Stimulated activated CD4-positive, alpha-beta T cell treated with anti-CD3 and anti-CD28 coated beads, Interleukin-2, amount 100 ng/mL, for 4 hours (primary cell): Measurements from ENCODE around the gene CRYBG1.
"Not testable (repeated sequence)": the region's sequence is repeated elsewhere in the genome, so short reads cannot be mapped to it uniquely, and the experiment has no call there.

ENCODE experiments used
- DNase-seq: peaks from one replicate; pipeline ENCODE4 v3.0.0-alpha.2; 2020; ENCODE audit warnings: low read depth

The CRYBG1 gene

DNA sequence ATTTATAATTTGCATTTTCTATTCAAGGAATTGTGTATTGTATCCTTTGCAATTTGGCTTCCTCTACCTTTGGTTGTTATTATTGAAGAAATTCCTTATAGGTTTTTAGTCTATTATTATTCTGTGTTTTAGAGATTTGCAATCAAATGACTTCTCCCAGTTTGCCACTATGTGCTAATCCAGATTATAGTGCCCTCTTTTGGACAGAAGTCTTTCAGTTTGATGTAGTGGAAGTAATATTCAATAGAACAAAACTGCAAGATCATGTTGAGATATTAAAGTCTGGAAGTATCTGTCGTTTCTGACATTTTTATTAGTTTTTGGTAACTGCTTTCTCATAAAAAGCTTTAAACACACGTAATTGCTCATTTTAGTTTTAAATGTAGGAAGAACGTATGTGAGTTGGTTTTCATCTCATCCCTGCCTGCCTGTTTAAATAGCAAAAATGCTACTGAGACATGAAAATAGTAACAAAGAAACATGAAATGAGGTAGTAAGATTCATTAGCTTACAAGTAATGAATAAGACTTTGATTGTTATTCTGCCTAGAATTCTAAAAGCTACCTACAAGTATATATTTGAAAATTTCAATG is 195.9 kb downstream of the CRYBG1 start:
- no peak for DNase-seq

DNA sequence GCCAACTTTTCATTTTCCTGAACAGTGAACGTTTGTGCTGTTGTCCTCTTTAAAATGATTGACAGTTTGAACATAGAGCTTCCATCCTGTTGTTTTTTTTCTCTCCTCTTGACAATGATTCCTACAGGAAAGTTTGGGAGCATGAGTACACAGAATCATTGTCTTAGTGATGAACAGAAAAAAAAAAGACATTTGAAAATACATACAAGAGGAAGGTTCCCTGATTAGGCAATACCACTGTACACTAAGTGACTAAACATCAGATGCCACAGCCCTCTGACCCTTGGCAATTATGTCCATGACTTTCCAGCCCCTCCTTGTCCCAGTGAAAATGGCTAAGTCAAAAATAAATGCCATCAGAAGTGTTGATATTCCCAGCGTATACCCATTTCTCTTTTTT is 197.3 kb downstream of the CRYBG1 start:
- DNase-seq, result no peak

DNA sequence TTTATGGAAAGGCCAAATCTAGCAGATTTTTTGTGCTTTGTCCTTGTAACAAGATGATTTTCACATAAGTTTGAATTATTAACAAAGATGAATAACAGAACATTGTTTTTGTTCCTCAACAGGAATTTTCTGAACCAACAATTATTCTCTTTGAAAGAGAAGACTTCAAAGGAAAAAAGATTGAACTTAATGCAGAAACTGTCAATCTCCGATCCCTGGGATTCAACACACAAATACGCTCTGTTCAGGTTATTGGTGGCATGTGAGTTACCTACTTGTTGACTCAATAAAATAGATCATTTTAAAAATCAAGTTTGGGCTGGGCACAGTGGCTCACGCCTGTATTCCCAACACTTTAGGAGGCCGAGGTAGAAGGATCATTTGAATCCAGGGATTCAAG is 197.8 kb downstream of the CRYBG1 start:
- DNase-seq, result no peak

DNA sequence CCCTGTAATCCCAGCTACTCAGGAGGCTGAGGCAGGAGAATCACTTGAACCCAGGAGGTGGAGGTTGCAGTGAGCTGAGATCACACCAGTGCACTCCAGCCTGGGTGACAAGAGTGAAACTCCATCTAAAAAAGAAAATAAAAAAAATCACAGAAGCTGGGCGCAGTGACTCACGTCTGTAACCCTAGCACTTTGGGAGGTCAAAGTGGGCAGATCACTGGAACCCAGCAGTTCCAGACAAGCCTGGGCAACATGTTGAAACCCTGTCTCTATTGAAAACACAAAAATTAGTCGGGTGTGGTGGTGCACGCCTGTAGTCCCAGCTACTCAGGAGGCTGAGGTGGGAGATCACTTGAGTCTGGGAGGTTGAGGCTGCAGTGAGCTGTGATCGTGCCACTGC is 199.1 kb downstream of the CRYBG1 start:
- not testable (repeated sequence) for DNase-seq

DNA sequence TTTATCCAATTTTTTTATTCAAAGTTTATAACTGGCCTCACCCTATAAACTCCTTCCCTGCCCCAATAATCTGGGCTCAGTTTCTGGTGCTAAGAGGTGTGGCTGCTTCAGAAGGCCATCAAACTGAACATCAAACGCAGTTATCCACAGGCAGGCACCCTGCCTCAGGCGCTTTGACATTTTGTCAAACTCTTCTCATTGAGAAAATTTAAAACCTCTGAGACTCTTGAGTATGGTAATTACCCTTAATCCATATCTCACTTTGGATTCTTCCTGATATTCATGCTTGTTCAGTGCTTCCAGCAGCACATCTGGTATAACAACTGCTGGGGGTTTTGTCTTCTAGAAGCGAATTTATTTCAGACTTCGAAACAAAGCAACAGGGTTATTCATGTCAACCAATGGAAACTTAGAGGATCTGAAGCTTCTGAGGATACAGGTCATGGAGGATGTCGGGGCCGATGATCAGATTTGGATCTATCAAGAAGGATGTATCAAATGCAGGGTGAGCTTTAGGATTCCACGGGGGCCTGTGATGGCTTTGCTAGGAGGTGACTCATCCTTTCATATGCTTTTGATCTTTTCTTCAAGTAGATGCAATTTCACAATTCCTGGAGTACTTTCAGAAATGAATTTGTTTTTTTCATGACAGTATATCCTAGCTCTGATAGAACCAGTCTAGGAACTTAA is 200.6 kb downstream of the CRYBG1 start:
- no peak for DNase-seq

DNA sequence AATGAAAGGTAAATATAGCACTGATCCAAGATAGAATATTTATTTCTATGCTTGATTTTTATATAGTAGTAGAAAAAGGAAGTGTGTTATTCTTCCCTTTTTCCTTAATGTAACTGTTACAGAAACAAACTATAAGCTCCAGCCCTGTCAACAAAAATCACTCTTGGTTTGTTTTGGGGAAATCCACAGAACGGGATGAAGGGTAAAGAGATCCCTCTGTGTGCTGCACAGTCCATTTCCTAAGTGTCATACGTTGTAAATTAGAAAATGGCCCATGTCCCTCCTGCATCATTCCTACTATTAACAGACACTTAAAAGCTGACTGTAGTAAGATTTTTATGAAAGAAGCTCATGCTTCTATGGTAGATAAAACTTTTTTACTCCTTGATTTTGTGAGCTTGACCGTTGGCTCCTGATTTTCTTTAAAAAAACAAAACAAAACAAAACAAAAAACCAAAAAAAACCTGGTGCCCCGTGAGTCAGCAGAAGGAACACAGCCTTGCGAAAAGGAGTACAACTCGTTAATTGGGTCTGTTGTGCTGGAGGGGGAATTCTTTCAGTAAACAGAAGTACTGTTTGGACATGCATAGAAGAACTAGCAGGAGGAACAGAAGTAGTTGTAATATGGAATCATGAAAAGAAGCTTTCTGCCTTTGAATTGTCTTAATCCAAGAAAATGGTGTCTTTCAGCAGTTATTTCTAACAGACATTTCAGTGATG is 201.3 kb downstream of the CRYBG1 start:
- DNase-seq, result no peak

DNA sequence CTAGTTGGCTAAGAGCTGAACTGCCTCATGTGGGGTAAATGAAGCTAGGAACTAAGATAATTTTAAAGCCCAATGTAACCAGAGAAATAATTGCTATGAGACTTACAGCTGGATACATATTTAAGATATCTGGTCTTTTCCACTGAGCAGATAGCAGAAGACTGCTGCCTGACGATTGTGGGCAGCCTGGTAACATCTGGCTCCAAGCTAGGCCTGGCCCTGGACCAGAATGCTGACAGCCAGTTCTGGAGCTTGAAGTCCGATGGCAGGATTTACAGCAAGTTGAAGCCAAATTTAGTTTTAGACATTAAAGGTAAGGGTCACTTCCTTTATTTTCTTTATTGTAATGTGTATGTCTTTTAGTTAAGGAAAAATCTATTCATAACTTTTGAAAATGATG is 203.1 kb downstream of the CRYBG1 start:
- no peak for DNase-seq

DNA sequence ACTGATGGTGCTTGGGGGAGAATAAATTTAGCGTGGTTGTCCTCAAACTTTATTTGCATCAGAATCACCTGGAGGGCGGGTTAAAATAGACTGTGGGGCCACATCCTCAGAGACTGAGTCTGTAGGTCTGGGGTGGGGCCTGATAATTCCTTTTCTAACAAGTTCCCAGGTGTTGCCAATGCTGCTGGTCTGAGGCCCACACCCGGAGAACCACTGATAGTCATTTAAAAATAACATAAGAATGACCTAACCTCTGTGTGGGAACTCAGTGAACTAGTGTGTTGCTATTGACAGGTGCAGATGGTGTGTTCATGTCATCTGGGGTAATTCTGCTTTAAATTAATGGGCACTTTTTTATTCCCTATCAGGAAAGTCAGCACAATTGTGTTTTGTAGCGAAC is 204.0 kb downstream of the CRYBG1 start:
- DNase-seq, result no peak

DNA sequence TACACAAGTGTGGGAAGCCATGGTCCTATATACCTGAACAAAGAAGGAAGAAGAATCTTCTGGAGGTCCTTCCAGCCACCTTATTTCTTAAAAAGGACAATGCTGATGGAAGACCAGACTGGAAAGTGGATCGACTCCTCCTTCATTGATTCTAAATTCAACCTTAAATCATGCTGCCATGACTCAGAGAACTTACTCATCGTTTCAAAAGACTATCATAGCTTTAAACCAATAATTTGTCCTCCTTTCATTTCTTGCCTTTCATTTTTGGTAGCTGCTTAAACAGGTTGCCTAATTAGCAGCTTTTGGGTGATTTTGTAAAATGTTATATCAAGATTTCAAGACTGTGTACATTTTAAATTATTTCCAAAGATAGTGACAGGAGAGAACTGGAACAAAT is 208.0 kb downstream of the CRYBG1 start:
- no peak for DNase-seq

DNA sequence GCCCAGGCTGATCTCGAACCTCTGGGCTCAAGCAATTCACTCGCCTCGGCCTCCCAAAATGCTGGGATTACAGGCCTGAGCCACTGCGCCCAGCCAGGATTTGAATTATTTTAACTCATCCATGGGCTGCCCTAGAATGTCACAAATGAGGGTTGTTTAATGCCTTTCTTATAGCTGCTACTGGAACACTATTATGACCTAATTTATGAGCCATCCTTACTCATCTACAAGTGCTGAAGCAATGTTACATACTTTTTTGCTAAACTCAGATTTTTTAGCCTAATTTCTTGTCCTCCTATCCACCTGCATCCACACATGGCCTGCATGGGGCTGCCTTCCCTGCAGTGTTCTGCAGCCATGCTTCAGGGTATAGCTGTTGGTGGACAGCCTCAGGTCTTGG is 208.9 kb downstream of the CRYBG1 start:
- no peak for DNase-seq

DNA sequence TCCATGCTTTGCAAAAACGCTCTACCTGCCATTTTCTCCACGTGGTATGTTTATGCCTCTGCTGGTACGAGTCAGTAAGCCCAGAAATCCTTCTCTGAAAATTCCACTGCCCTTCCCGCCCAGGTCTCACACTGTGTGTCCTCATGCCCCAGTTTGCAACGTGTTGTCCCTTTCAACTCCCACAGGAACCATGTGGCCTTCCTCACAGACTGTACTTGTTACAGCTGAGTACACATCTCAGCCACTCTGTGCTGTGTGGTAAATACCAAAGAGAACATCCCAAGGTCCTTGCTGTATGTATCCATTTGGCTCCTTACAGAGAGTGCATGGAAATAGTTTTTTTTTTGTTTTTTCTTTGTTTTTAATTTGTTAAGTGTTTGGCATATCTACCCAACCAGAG is 211.9 kb downstream of the CRYBG1 start:
- DNase-seq, result no peak

DNA sequence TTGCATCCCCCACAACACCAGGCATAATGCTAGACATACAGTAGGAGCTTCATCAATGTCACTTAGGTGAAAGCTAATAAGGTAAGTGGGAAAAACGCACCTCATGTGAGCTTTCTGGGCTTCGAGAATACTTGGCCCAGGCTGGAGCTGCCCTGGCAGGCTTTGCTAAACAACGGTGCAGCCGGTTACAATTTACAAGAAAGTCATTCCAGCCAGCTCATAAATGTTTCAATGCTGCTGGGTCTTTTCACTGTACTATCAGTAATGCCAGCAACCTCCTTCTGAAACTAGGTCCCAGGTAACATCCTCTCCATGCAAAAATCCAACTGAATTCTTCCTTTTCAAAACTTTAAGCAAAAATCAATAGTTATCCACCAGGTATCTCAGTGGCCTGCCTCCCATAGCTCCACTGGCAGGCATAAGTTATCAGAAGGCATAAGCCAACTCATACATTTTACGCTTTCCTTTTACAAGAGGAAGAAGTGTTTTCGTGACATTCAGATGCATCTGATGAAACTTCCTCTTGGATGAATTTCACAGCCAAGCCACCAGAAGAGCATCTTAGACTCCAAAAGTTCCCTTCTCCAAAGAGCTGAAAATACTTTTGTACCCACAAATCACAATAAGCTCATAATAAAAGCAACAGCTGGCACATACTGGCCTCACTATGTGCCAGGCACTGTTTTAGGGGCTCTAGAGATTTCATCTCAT is 212.5 kb downstream of the CRYBG1 start:
- DNase-seq, result no peak

DNA sequence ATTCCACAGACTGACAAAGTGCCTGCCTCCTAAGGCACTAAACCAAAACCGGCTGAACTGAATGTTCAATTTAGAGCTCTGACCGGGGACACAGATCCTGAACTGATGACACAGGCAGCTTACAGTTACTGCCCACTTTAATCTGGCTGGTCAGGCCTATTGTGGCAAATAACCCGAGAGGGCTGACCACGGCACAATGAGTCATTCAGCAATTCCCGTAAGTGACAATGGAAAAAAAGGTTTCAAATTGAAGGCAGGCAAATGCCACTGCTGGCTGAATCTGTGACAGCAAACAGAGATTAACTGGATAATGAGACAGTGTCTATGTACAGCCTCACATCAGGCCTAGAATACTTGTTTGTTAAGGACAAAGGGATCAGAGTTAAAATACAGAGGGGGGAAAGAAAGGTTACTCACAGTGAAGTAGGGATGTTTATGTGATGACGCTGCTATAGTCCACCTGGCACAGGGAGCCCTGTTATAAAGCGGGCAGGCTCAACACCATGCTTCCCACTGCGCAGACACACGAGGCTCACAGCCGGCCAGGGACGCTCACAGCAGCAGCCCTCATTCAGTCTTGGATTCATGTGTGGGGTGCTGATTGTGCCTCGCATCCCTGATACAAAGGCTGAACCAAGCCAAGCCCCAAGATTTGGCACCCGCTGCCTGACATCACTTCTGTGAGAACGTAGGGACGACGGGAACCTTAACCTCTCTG is 214.4 kb downstream of the CRYBG1 start:
- DNase-seq, result no peak

DNA sequence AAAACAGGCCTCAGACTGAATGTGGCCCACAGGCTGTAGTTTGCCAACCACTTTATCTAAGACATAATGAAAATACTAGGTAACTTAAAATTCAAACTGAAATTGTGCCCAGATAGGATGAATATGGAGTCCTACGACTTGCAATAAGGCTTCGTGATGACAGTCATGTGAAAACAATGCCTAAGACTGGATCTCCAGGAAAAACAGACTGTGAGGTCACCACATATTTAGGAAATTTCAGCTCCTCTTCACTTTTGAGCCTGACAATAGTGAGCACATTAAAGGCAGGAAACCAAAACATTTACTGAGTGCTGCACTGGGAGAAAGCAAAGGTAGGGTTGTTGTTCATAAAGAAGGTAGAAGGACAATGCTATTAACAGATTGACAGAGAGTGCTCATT is 218.8 kb downstream of the CRYBG1 start:
- DNase-seq, result no peak

DNA sequence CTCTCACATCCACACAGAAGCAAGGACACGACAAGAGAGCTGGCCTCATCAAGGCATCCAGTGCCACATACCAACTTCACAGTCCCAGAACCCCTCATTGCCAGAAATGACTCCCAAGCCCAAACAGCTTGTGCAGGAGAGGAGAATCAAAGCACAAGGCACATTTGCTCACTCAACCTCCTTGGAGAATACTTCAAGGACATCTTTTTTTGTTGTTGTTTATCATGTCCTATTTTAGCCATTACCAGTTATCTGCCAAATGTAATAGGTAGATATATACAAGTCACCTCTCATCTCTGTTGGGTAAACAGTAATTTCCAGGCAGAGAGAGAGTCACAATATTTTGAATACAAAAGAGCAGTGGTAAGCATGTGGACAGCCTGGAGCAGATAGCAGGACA is 221.0 kb downstream of the CRYBG1 start:
- DNase-seq, result no peak

DNA sequence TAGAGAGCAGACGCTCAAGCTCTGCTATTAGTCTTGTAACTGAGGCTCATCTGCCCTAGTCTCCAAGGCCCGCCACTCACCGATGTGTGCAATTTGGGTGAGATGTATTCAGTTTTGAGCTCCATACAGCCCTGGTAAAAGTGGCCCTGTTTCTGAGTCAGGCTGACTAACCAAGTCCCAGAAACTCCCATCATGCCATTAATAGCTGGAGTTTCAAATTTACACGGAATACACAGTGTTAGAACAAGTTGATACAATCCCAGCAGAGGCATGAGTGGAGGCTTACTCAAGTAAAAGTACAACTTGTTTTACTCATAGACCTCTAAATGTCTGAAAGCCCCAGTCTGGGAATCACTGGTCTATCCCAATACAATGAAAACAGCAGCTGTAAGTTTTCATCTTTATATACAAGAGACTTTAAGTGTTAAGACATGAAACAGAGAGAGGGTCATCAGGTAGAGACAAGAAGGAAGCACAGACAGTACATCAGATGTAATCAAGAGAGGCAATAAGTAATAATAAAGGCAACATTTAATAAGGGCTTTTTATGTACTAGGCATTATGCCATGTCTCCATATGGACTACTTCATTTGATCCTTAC is 226.4 kb downstream of the CRYBG1 start:
- DNase-seq, result no peak

DNA sequence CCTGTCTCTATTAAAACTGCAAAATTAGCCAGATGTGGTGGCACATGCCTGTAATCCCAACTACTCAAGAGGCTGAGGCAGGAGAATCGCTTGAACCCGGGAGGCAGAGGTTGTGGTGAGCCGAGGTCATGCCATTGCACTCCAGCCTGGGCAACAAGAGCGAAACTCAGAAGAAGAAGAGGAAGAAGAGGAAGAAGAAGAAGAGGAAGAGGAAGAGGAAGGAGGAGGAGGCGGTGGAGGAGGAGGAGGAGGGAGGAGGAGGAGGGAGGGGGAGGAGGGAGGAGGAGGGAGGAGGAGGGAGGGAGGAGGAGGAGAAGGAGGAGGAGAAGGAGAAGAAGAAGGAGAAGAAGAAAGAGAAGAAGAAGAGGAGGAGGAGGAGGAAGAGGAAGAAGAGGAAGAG is 228.4 kb downstream of the CRYBG1 start:
- DNase-seq, result not testable (repeated sequence)

DNA sequence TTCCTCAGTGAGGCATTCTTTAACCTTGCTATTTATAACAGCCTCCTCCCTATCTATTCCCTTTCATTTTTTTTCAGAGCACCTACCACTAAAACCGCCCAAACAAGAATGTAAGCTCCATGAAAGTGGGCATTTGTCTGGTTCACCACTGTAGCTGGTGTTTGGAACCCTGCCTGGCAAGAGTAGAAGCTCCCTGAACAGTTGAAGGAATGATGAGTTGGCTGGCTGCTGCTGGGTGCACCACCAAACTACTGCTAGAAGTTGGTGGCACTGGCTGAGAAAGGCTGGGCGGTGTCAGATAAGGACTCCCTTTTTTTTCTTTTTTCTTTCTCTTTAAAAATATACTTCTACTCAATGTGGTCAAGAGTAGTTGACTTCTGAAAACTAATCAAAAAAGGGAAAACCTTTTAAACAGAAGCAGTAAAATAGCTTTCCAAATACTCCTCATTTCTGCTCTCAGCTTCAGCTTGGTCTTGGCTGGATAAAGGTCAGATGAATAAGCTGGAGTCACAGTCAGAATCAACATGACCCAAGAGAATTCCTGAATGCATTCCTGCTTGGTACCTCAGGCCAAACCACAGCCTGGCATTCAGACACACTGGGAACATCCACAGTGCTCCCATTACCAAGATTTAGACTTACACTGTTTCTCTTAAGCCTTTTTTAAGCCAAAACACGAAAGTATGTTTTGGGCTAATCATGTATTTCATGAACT is 230.8 kb downstream of the CRYBG1 start:
- no peak for DNase-seq

DNA sequence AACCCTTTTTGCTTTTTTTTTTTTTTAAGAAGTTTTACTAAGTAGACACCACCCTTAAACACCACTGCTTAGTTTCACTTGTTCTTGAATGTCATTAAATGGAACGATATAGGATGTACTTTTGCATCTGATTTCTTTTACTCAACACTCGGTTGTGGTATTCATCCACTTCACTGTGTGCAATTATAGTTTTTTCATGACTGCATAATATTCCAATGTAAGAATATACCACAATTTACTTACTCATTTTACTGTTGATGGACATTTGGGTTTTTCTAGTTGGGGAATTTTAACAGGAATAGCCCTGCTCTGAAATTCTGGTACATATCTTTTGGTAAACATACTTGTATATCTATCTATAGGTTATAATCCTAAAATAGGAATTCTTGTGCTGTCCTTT is 238.9 kb downstream of the CRYBG1 start:
- DNase-seq, result no peak

DNA sequence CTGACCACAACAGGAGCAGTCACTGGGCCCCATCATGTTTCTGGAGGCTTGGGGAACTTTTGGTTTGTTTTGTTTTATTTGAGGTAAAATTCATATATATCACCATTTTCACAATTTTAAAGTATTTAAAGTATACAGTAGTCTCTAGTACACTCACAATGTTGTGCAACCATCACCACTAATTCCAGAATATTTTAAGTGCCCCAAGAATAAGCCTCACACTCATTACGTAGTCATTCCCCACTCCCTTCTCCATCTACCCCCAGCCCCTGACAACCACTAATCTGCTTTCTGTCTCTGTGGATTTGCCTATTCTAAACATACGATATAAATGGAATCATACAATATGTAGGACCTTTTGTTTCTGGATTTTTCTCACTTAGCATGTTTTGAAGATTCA is 239.8 kb downstream of the CRYBG1 start:
- no peak for DNase-seq

DNA sequence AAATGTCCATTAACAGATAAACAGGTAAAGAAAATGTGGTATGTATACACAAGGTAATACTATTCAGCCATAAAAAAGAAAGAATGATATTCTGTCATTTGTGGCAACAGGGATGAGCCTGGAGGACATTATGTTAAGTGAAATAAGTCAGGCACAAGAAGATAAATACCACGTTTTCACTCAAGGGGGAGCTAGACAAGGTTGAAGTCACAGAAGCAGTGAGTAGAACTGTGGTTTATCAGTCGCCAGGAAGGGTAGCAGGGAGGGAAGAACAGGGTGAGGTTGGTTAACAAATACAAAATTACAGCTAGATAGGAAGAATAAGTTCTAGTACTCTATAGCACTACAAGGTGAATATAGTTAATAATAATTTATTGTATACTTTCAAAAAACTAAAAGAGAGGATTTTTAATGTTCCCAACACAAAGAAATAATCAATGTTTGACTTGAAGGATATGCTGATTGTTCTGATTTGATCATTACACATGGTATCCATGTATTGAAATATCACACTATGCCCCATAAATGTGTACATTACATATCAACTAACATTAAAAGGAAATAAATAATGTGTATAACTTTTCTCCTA is 247.7 kb downstream of the CRYBG1 start:
- no peak for DNase-seq
